ENCODE measurements around the gene GNAQ.
A peak's percentile ranks its signal among the peaks of the same experiment; 100 is the strongest.

The GNAQ gene

GRCh38 chr9:78031444-78031892 is at the start of gene GNAQ:
GNAQ (minus strand) TSS chr9:78031811; CDS start chr9:78031235, 576 bp downstream.
- TF ChIP-seq CTCF (IDR thresholded peaks at IDR 0.05), result no peak
- peaks cover 1% of the 10 kb centered on the region for H3K79me2 ChIP-seq
- H3K9ac ChIP-seq, result no peak within 1 kb of the TSS
- no peaks in the 10 kb centered on the region for H3K27me3 ChIP-seq (ENCODE audit: control insufficient read depth, insufficient read depth, low read length)
- peak within 1 kb of the TSS; percentile 86 for H3K4me2 ChIP-seq (ENCODE audit: low read length)
- no peaks in the 10 kb centered on the region for H3K36me3 ChIP-seq (ENCODE audit: control insufficient read depth, insufficient read depth, low read length)
- H3K27ac ChIP-seq, result peak within 1 kb of the TSS; percentile 78
- peak within 1 kb of the TSS; percentile 85 for H2AFZ ChIP-seq
- peak within 1 kb of the TSS; percentile 64 for H3K4me3 ChIP-seq (ENCODE audit: low read depth, low read length)
- H3K9me3 ChIP-seq (ENCODE audit: control insufficient read depth, low read length), result no peaks in the 10 kb centered on the region
- H3K4me1 ChIP-seq, result peaks cover 4% of the 10 kb centered on the region

- Histone ChIP-seq H3K4me3 (ENCODE audit: low read depth, low read length) (no peak overlapping the region), H3K4me2 (ENCODE audit: low read length) (no peak overlapping the region), H3K27ac (no peak overlapping the region), H3K9me3 (ENCODE audit: control insufficient read depth, low read length) (no peaks in the 10 kb centered on the region), H3K4me1 (no peaks in the 10 kb centered on the region), H3K9ac (no peak overlapping the region), H3K36me3 (ENCODE audit: control insufficient read depth, insufficient read depth, low read length) (no peaks in the 10 kb centered on the region), H2AFZ (no peak overlapping the region), H3K79me2 (no peaks in the 10 kb centered on the region), H3K27me3 (ENCODE audit: control insufficient read depth, insufficient read depth, low read length) (no peaks in the 10 kb centered on the region)
- no peak for TF ChIP-seq CTCF (IDR thresholded peaks at IDR 0.05)
Observed at GRCh38 chr9:78074385-78075291, 43.0 kb upstream of the GNAQ start.

GRCh38 chr9:78073722-78074121 is 42.1 kb upstream of the GNAQ start:
- H3K4me3 ChIP-seq (ENCODE audit: low read depth, low read length), result no peak overlapping the region
- H3K36me3 ChIP-seq (ENCODE audit: control insufficient read depth, insufficient read depth, low read length), result no peaks in the 10 kb centered on the region
- no peak overlapping the region for H3K27ac ChIP-seq
- no peak overlapping the region for H3K4me2 ChIP-seq (ENCODE audit: low read length)
- TF ChIP-seq CTCF (IDR thresholded peaks at IDR 0.05), result no peak
- no peaks in the 10 kb centered on the region for H3K27me3 ChIP-seq (ENCODE audit: control insufficient read depth, insufficient read depth, low read length)
- H2AFZ ChIP-seq, result no peak overlapping the region
- no peaks in the 10 kb centered on the region for H3K9me3 ChIP-seq (ENCODE audit: control insufficient read depth, low read length)
- H3K4me1 ChIP-seq, result no peaks in the 10 kb centered on the region
- no peaks in the 10 kb centered on the region for H3K79me2 ChIP-seq
- no peak overlapping the region for H3K9ac ChIP-seq

- Histone ChIP-seq H3K36me3 (ENCODE audit: control insufficient read depth, insufficient read depth, low read length) (no peaks in the 10 kb centered on the region), H3K4me2 (ENCODE audit: low read length) (no peak overlapping the region), H3K79me2 (no peaks in the 10 kb centered on the region), H3K27me3 (ENCODE audit: control insufficient read depth, insufficient read depth, low read length) (no peaks in the 10 kb centered on the region), H3K4me3 (ENCODE audit: low read depth, low read length) (no peak overlapping the region), H3K9ac (no peak overlapping the region), H3K9me3 (ENCODE audit: control insufficient read depth, low read length) (no peaks in the 10 kb centered on the region), H3K27ac (no peak overlapping the region), H3K4me1 (no peaks in the 10 kb centered on the region), H2AFZ (no peak overlapping the region)
- no peak for TF ChIP-seq CTCF (IDR thresholded peaks at IDR 0.05)
Observed at GRCh38 chr9:78072586-78073199, 41.1 kb upstream of the GNAQ start.
